B cell (primary cell): Measurements from ENCODE around the gene GLOD5.

Experiments used
- EZH2 ChIP-seq: IDR thresholded peaks from 2 replicates; pipeline ENCODE4 v1.6.1; 2012; ENCODE audit warnings: borderline replicate concordance, low read depth, mild to moderate bottlenecking, moderate library complexity, low read length; ENCODE audit not compliant: insufficient read depth, poor library complexity, severe bottlenecking
- TF ChIP-seq, protein P1 (sequence below): fragments of 200-600 bp; IDR thresholded peaks from one replicate; pipeline ENCODE4 v1.8.0; 2022; ENCODE audit warnings: antibody characterized with exemption, mild to moderate bottlenecking

DNA sequence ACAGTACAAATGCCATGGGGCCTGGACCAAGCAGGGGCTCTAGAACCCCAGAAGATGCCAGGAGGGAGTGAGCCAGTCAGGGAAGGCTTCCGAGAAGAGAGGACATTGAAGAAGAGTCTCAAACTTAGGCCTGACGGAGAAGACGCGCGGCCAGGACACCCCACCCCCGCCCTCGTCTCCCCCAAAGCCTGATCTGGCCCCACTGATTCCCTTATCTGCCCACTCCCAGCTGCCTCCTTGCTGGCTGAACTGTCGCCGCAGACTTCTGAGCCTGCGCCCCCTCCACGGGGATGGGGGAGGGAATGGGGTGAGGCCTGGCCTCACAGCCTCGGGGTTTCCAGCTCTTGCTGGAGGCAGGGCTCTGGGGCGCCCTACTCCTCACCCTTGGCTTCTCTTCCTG lies 21.2 kb downstream of the GLOD5 start:
- TF ChIP-seq, protein P1, sequence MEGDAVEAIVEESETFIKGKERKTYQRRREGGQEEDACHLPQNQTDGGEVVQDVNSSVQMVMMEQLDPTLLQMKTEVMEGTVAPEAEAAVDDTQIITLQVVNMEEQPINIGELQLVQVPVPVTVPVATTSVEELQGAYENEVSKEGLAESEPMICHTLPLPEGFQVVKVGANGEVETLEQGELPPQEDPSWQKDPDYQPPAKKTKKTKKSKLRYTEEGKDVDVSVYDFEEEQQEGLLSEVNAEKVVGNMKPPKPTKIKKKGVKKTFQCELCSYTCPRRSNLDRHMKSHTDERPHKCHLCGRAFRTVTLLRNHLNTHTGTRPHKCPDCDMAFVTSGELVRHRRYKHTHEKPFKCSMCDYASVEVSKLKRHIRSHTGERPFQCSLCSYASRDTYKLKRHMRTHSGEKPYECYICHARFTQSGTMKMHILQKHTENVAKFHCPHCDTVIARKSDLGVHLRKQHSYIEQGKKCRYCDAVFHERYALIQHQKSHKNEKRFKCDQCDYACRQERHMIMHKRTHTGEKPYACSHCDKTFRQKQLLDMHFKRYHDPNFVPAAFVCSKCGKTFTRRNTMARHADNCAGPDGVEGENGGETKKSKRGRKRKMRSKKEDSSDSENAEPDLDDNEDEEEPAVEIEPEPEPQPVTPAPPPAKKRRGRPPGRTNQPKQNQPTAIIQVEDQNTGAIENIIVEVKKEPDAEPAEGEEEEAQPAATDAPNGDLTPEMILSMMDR: no peak
- TF ChIP-seq EZH2: no peak
